ENCODE measurements around the gene CZIB. TPM values are rescaled to one million over a fixed set of nuclear protein-coding genes. Genes with fewer than 3 reads are reported as not detected.

CZIB gene
- total RNA-seq, 1 experiment from 2014 or later, result 57.2 TPM

GRCh38 chr1:53182111-53182593 lies 38.3 kb downstream of the CZIB start:
- Histone ChIP-seq H3K4me1 (ENCODE audit: control insufficient read depth, insufficient read depth, low read length) (no peaks in the 10 kb centered on the region), H3K36me3 (ENCODE audit: control insufficient read depth, insufficient read depth, low read length) (no peaks in the 10 kb centered on the region), H3K27me3 (ENCODE audit: control insufficient read depth, insufficient read depth, low read length) (no peaks in the 10 kb centered on the region), H3K4me3 (ENCODE audit: low read depth in 2 of 2, low read length in 2 of 2) (no peak overlapping the region), H3K9me3 (ENCODE audit: control insufficient read depth, insufficient read depth, low read depth, low read length) (no peaks in the 10 kb centered on the region), H3K27ac (ENCODE audit: low read length) (peak overlapping the region; percentile 45; the same call in 1 of the 2 replicates)
- DNase-seq (ENCODE audit: low read depth, low spot score) (no peak), ATAC-seq (peak; percentile 79)
- in situ Hi-C loops (cut with HindIII; ENCODE audit: low pct_unique_long_range_greater_than_20kb, low sequenced_read_pairs) (no loop called here), intact Hi-C loops (cut with micrococcal nuclease; ENCODE audit: unreplicated experiment) (loop anchor here (10.0 kb wide), 1 partner anchor 277 kb away; no protein-coding TSS in a partner anchor)
- CTCF ChIA-PET, result interaction anchor here (0.6 to 0.8 kb wide), 3 partner anchors 9 to 401 kb away, joined by 3 to 4 read pairs (median 3); no protein-coding TSS in a partner anchor
- no TSS peak for BruUV-seq (replicated peaks)
- POLR2A ChIA-PET, result no interaction called here
- TF ChIP-seq, protein P1, sequence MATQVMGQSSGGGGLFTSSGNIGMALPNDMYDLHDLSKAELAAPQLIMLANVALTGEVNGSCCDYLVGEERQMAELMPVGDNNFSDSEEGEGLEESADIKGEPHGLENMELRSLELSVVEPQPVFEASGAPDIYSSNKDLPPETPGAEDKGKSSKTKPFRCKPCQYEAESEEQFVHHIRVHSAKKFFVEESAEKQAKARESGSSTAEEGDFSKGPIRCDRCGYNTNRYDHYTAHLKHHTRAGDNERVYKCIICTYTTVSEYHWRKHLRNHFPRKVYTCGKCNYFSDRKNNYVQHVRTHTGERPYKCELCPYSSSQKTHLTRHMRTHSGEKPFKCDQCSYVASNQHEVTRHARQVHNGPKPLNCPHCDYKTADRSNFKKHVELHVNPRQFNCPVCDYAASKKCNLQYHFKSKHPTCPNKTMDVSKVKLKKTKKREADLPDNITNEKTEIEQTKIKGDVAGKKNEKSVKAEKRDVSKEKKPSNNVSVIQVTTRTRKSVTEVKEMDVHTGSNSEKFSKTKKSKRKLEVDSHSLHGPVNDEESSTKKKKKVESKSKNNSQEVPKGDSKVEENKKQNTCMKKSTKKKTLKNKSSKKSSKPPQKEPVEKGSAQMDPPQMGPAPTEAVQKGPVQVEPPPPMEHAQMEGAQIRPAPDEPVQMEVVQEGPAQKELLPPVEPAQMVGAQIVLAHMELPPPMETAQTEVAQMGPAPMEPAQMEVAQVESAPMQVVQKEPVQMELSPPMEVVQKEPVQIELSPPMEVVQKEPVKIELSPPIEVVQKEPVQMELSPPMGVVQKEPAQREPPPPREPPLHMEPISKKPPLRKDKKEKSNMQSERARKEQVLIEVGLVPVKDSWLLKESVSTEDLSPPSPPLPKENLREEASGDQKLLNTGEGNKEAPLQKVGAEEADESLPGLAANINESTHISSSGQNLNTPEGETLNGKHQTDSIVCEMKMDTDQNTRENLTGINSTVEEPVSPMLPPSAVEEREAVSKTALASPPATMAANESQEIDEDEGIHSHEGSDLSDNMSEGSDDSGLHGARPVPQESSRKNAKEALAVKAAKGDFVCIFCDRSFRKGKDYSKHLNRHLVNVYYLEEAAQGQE (IDR thresholded peaks at IDR 0.05; ENCODE audit: insufficient read depth in 1 of 2, low read depth in 2 of 2, low read length in 1 of 2), result no peak
- TF ChIP-seq CTCF (IDR thresholded peaks at IDR 0.05), result peak; percentile 93
- no peak for TF ChIP-seq POLR2AphosphoS5 (IDR thresholded peaks at IDR 0.05; ENCODE audit: low read depth, low read length)
- no peak for TF ChIP-seq SIN3A (IDR thresholded peaks at IDR 0.05; ENCODE audit: borderline replicate concordance, insufficient read depth, low read depth, low read length)
- TF ChIP-seq TCF7L2 (IDR thresholded peaks at IDR 0.05; ENCODE audit: low read depth, low read length), result no peak

- H3K36me3 ChIP-seq (ENCODE audit: control insufficient read depth, insufficient read depth, low read length), result no peaks in the 10 kb centered on the region
- H3K27ac ChIP-seq (ENCODE audit: low read length), result no peak overlapping the region
- H3K9me3 ChIP-seq (ENCODE audit: control insufficient read depth, insufficient read depth, low read depth, low read length), result no peaks in the 10 kb centered on the region
- no peaks in the 10 kb centered on the region for H3K27me3 ChIP-seq (ENCODE audit: control insufficient read depth, insufficient read depth, low read length)
- ATAC-seq (no peak), DNase-seq (ENCODE audit: low read depth, low spot score) (no peak)
- in situ Hi-C loops (cut with HindIII; ENCODE audit: low pct_unique_long_range_greater_than_20kb, low sequenced_read_pairs), result no loop called here
- intact Hi-C loops (cut with micrococcal nuclease; ENCODE audit: unreplicated experiment), result loop anchor here (10.0 kb wide), 1 partner anchor 276 kb away; no protein-coding TSS in a partner anchor
- CTCF ChIA-PET, result interaction anchor here (0.6 kb wide), 1 partner anchor 55 kb away, joined by 3 read pairs; no protein-coding TSS in a partner anchor
- POLR2A ChIA-PET, result no interaction called here
- H3K4me1 ChIP-seq (ENCODE audit: control insufficient read depth, insufficient read depth, low read length), result peaks cover 8% of the 10 kb centered on the region
- TF ChIP-seq SIN3A (IDR thresholded peaks at IDR 0.05; ENCODE audit: borderline replicate concordance, insufficient read depth, low read depth, low read length) (no peak), TCF7L2 (IDR thresholded peaks at IDR 0.05; ENCODE audit: low read depth, low read length) (no peak), POLR2AphosphoS5 (IDR thresholded peaks at IDR 0.05; ENCODE audit: low read depth, low read length) (no peak), CTCF (IDR thresholded peaks at IDR 0.05) (no peak)
- TF ChIP-seq, protein P1 (IDR thresholded peaks at IDR 0.05; ENCODE audit: insufficient read depth in 1 of 2, low read depth in 2 of 2, low read length in 1 of 2), result no peak
- no TSS peak for BruUV-seq (replicated peaks)
- H3K4me3 ChIP-seq (ENCODE audit: low read depth in 2 of 2, low read length in 2 of 2), result no peak overlapping the region
Measured at GRCh38 chr1:53180951-53181350, 39.5 kb downstream of the CZIB start.
